HepG2 (cell line): ENCODE data around the gene RPTOR. TPM values are rescaled to one million over a fixed set of nuclear protein-coding genes. Genes with fewer than 3 reads are reported as not detected.

ENCODE experiments used
- AHDC1 ChIP-seq: sonication (generic); formaldehyde crosslinking; IDR thresholded peaks from 2 replicates; pipeline ENCODE4 v1.5.1; 2020; ENCODE audit warnings: mild to moderate bottlenecking, missing genetic modification reagents, borderline replicate concordance
- HBP1 ChIP-seq: IDR thresholded peaks from 2 replicates; pipeline ENCODE4 v1.6.1; 2016; ENCODE audit warnings: low read depth, control low read depth
- HCFC1 ChIP-seq: fragments of 150-350 bp; IDR thresholded peaks from 2 replicates; pipeline ENCODE4 v1.6.1; 2014; ENCODE audit warnings: low read depth, low read length
- NFIC ChIP-seq: IDR thresholded peaks from 2 replicates; pipeline ENCODE4 v1.6.1; 2012; ENCODE audit warnings: mild to moderate bottlenecking, low read length, inconsistent platforms
- PRPF4 ChIP-seq: fragments of 200-400 bp; formaldehyde crosslinking; IDR thresholded peaks from 2 replicates; pipeline ENCODE4 v1.6.1; 2016; ENCODE audit warnings: low read length, low read depth; ENCODE audit not compliant: poor library complexity, severe bottlenecking
- RFX1 ChIP-seq: fragments of 450-650 bp; IDR thresholded peaks from 2 replicates; pipeline ENCODE4 v1.6.1; 2017
- RFX3 ChIP-seq: IDR thresholded peaks from 2 replicates; pipeline ENCODE4 v1.6.1; 2016; ENCODE audit warnings: missing biosample characterization, missing genetic modification reagents
- RORA ChIP-seq: sonication (generic); formaldehyde crosslinking; IDR thresholded peaks from 2 replicates; pipeline ENCODE4 v1.5.0; 2020; ENCODE audit warnings: mild to moderate bottlenecking, missing genetic modification reagents, moderate library complexity
- STAT6 ChIP-seq: sonication (generic); formaldehyde crosslinking; IDR thresholded peaks from 2 replicates; pipeline ENCODE4 v1.4.0; 2020; ENCODE audit warnings: missing genetic modification reagents, mild to moderate bottlenecking, borderline replicate concordance
- TAF1 ChIP-seq: sonication (generic); formaldehyde crosslinking; IDR thresholded peaks from 2 replicates; pipeline ENCODE4 v1.4.0; 2020; ENCODE audit warnings: missing genetic modification reagents
- ZBTB37 ChIP-seq: sonication (generic); formaldehyde crosslinking; IDR thresholded peaks from 2 replicates; pipeline ENCODE4 v1.4.0; 2020; ENCODE audit warnings: mild to moderate bottlenecking, missing genetic modification reagents
- ZBTB4 ChIP-seq: sonication (generic); formaldehyde crosslinking; IDR thresholded peaks from 2 replicates; pipeline ENCODE4 v1.4.0; 2020; ENCODE audit warnings: missing genetic modification reagents, mild to moderate bottlenecking, borderline replicate concordance
- ZKSCAN1 ChIP-seq: fragments of 150-350 bp; IDR thresholded peaks from 2 replicates; pipeline ENCODE4 v1.6.1; 2014; ENCODE audit warnings: low read length
- ZNF124 ChIP-seq: sonication (generic); formaldehyde crosslinking; IDR thresholded peaks from 2 replicates; pipeline ENCODE4 v1.4.0; 2020; ENCODE audit warnings: missing genetic modification reagents
- ZNF510 ChIP-seq: sonication (generic); formaldehyde crosslinking; IDR thresholded peaks from 2 replicates; pipeline ENCODE4 v1.4.0; 2020; ENCODE audit warnings: low read depth, mild to moderate bottlenecking, missing genetic modification reagents
- ZNF652 ChIP-seq: IDR thresholded peaks from 2 replicates; pipeline ENCODE4 v1.6.1; 2016; ENCODE audit warnings: low read depth, borderline replicate concordance
- polyA plus RNA-seq, 8 experiments: library from polyadenylated mRNA; depleted of rRNA in 3 of 8; stranded (reverse) in 7 of 8; unstranded in 1 of 8; fragments of >200 nt; fragmentation: Illumina TruSeq in 4 of 8; extraction: Trizol in 4 of 8; gene quantifications; 2 replicates each; pipeline versions ENCODE4 v1.2.1 to v1.2.3, GENCODE V29; 2011 to 2016; ENCODE audit warnings: low read depth in 4 of 8, missing spikeins in 1 of 8, mixed read lengths in 1 of 8; ENCODE audit not compliant: insufficient read depth in 1 of 8
- total RNA-seq, 5 experiments: library from RNA; depleted of rRNA; stranded (reverse); fragments of >200 nt; fragmentation: Illumina TruSeq; extraction: Trizol; gene quantifications; 2 replicates each; pipeline ENCODE4 v1.2.3, GENCODE V29; 2016; ENCODE audit warnings: low read depth in 1 of 5

Gene RPTOR
- total and polyA plus RNA-seq, 2 of the 13 experiments (the other 11 are each of a cell fraction or from before 2014, with no cell fraction given) = 6.6 to 25.3 TPM

- TF ChIP-seq AHDC1 (no peak), ZNF510 (CRISPR knock-in tag) (no peak), PRPF4 (no peak), TAF1 (no peak), RFX1 (no peak), ZKSCAN1 (no peak), HBP1 (CRISPR knock-in tag) (no peak), ZBTB37 (no peak), RFX3 (CRISPR knock-in tag) (no peak), RORA (no peak), ZNF652 (CRISPR knock-in tag) (no peak), NFIC (no peak), ZNF124 (no peak), STAT6 (CRISPR knock-in tag) (no peak), HCFC1 (no peak), ZBTB4 (CRISPR knock-in tag) (no peak)
Measured at GRCh38 chr17:80497726-80498241, 46.9 kb upstream of the RPTOR start (continued).
